Ishikawa (cell line): ENCODE results near the gene ACSM2B.

ENCODE experiments used
- CEBPB ChIP-seq: IDR thresholded peaks from 2 replicates; pipeline ENCODE4 v1.6.1; 2012
- RAD21 ChIP-seq: IDR thresholded peaks from 2 replicates; pipeline ENCODE4 v1.6.1; 2012; ENCODE audit warnings: low read depth

DNA sequence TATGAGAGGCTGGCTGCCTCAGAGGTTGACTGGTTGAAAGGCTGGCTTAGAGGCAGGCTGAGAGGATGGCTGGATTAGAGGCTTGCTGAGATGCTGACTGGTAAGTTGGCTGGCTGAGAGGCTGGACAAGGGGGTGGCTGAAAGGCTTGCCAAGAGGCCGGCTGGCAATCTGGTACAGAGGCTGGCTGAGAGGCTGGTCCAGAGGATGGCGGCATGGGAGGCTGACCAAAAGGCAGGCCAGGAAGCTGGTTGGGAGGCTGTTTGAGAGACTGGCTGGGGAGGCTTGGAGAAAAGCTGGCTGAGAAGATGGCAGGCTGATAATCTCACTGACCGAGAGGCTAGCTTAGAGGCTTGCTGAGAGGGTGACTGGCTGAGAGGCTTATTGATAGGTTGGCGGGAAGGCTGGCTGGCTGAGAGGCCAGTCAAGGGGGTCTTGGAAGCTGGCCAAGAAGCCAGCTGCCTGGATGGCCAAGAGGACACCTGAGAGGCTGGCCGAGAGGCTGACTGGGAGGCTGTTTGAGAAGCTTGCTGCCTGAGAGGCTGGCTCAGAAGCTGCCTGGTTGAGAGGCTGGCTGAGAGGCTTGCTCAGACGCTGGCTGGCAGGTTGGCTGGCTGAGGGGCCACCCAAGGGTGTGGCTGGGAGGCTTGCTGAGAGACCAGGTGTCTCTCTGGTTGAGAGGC, 34.2 kb upstream of the ACSM2B start:
- TF ChIP-seq RAD21 (no peak), CEBPB (no peak)
